ENCODE results near the gene ACAN. TPM values are rescaled to one million over a fixed set of nuclear protein-coding genes. Genes with fewer than 3 reads are reported as not detected.

Gene ACAN
- total and polyA plus RNA-seq, 10 of the 15 experiments (the other 5 are each of a cell fraction or from before 2014, with no cell fraction given): not detected

DNA sequence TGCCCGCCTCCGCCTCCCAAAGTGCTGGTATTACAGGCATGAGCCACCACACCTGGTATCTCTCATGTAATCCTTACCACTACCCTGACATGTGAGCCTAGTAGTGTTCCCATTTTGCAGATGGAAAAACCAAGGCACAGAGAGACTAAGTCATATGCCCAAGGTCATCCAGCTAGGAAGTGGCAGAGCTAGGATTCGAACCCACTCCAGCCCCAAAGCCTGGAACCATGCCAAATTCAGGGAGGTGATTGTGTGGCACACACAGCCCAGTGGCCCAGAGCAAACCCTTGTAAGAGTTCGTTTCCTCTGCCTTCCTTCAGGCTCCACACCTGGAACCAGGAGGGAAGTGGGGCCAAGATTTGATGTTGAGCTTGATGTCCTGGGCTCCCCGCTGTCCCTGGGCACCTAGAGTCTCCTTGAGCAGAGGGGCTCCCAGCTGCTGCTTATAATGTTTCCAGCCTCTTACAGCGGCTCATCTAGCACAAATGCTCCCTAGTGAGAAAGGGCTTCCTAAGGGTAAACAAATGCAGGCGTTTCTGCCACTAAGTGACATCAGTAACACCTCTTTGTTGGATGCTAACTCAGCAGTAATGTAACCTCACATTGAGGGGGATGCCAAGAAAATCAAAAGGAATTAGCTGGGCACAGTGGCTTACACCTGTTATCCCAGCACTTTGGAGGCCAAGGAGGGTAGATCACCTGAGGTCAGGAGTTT lies 88.5 kb downstream of the ACAN start:
- Histone ChIP-seq H3K4me3 (no peak overlapping the region), H3K36me3 (ENCODE audit: control insufficient read depth in 2 of 2, insufficient read depth in 2 of 2, low read length in 1 of 2) (no peaks in the 10 kb centered on the region), H3K4me2 (ENCODE audit: control insufficient read depth, insufficient read depth) (no peak overlapping the region), H3K4me1 (ENCODE audit: control insufficient read depth, insufficient read depth, low read length) (peaks cover 3% of the 10 kb centered on the region), H3K27ac (ENCODE audit: control insufficient read depth, insufficient read depth) (no peak overlapping the region), H3K79me2 (ENCODE audit: control insufficient read depth, insufficient read depth, low read length) (no peaks in the 10 kb centered on the region), H2AFZ (ENCODE audit: control insufficient read depth, low read depth, low read length) (no peak overlapping the region), H3K9ac (ENCODE audit: control insufficient read depth, insufficient read depth, low read length) (no peak overlapping the region), H4K20me1 (ENCODE audit: control insufficient read depth, insufficient read depth) (no peaks in the 10 kb centered on the region), H3K27me3 (replicated peaks in 1 of 2; ENCODE audit: control insufficient read depth in 2 of 2, insufficient read depth in 2 of 2, low read length in 1 of 2) (peaks cover 0 to 5% of the 10 kb centered on the region in 2 experiments; a peak in 2 of 4 replicates), H3K9me3 (replicated peaks; ENCODE audit: control insufficient read depth, insufficient read depth, low read length) (no peaks in the 10 kb centered on the region)
- POLR2A ChIA-PET: interaction anchor here (0.5 kb wide), 1 partner anchor 9 kb away, joined by 5 read pairs; no protein-coding TSS in a partner anchor
- WGBS (ENCODE audit: insufficient coverage, insufficient replicate concordance, low lambda C conversion rate, missing lambda C conversion rate): 38% methylated on average over 7 of the region's 7 CpGs
- FAIRE-seq: no peak
- DNase-seq (ENCODE audit: low read depth, low spot score): no peak
- TF ChIP-seq, protein P1, sequence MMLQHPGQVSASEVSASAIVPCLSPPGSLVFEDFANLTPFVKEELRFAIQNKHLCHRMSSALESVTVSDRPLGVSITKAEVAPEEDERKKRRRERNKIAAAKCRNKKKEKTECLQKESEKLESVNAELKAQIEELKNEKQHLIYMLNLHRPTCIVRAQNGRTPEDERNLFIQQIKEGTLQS (IDR thresholded peaks at IDR 0.05; ENCODE audit: borderline replicate concordance, extremely low read depth, low read depth, low read length): no peak
- TF ChIP-seq, protein P2, sequence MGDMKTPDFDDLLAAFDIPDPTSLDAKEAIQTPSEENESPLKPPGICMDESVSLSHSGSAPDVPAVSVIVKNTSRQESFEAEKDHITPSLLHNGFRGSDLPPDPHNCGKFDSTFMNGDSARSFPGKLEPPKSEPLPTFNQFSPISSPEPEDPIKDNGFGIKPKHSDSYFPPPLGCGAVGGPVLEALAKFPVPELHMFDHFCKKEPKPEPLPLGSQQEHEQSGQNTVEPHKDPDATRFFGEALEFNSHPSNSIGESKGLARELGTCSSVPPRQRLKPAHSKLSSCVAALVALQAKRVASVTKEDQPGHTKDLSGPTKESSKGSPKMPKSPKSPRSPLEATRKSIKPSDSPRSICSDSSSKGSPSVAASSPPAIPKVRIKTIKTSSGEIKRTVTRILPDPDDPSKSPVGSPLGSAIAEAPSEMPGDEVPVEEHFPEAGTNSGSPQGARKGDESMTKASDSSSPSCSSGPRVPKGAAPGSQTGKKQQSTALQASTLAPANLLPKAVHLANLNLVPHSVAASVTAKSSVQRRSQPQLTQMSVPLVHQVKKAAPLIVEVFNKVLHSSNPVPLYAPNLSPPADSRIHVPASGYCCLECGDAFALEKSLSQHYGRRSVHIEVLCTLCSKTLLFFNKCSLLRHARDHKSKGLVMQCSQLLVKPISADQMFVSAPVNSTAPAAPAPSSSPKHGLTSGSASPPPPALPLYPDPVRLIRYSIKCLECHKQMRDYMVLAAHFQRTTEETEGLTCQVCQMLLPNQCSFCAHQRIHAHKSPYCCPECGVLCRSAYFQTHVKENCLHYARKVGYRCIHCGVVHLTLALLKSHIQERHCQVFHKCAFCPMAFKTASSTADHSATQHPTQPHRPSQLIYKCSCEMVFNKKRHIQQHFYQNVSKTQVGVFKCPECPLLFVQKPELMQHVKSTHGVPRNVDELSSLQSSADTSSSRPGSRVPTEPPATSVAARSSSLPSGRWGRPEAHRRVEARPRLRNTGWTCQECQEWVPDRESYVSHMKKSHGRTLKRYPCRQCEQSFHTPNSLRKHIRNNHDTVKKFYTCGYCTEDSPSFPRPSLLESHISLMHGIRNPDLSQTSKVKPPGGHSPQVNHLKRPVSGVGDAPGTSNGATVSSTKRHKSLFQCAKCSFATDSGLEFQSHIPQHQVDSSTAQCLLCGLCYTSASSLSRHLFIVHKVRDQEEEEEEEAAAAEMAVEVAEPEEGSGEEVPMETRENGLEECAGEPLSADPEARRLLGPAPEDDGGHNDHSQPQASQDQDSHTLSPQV (IDR thresholded peaks at IDR 0.05): no peak
- TF ChIP-seq PAX8 (IDR thresholded peaks at IDR 0.05): no peak
- TF ChIP-seq WRNIP1 (IDR thresholded peaks at IDR 0.05; ENCODE audit: borderline replicate concordance, low read depth, low read length): no peak
- TF ChIP-seq MTA2 (IDR thresholded peaks at IDR 0.05; ENCODE audit: low read depth): no peak
- no TSS peak for BruUV-seq (replicated peaks)
- RAD21 ChIA-PET (ENCODE audit: unreplicated experiment): no interaction called here
- SMC1A ChIA-PET (ENCODE audit: uncharacterized antibody, unreplicated experiment): interaction anchor here (0.8 to 0.9 kb wide), 2 partner anchors 13 kb away, joined by 3 read pairs; no protein-coding TSS in a partner anchor
- no peak for ATAC-seq
- in situ Hi-C loops (cut with MboI) (no loop called here), intact Hi-C loops (cut with micrococcal nuclease; ENCODE audit: unreplicated experiment) (no loop called here)
- CTCF ChIA-PET: interaction anchor here (1.3 to 2.3 kb wide), 2 partner anchors 13 to 166 kb away, joined by 4 to 10 read pairs; no protein-coding TSS in a partner anchor

All from GM12878 (cell line).